Smooth muscle cell (in vitro differentiated cells): ENCODE results near the gene KRT32. TPM values are rescaled to one million over a fixed set of nuclear protein-coding genes. Genes with fewer than 3 reads are reported as not detected.

Experiments used
- DNase-seq: peaks from one replicate; lab custom pipeline; 2025; ENCODE audit not compliant: unreplicated experiment; lab: John Stamatoyannopoulos, UW
- H2AFZ ChIP-seq: fragments of 200-600 bp; sonication (generic); 2 replicates; pipeline ENCODE4 v1.6.0; 2016; ENCODE audit warnings: antibody characterized with exemption, low read depth, mild to moderate bottlenecking
- H3F3A ChIP-seq: fragments of 200-600 bp; sonication (generic); 2 replicates; pipeline ENCODE4 v1.6.0; 2017; ENCODE audit warnings: antibody characterized with exemption, low read depth
- H3K27ac ChIP-seq: fragments of 200-600 bp; sonication (generic); 2 replicates; pipeline ENCODE4 v1.5.1; 2016; ENCODE audit warnings: low read depth, mild to moderate bottlenecking
- H3K27me3 ChIP-seq: fragments of 200-600 bp; sonication (generic); 2 replicates; pipeline ENCODE4 v1.6.1; 2016; ENCODE audit warnings: low read depth, mild to moderate bottlenecking
- H3K36me3 ChIP-seq: fragments of 200-600 bp; sonication (generic); 2 replicates; pipeline ENCODE4 v1.5.1; 2016; ENCODE audit warnings: low read depth
- H3K4me1 ChIP-seq: fragments of 200-600 bp; sonication (generic); 2 replicates; pipeline ENCODE4 v1.5.1; 2016; ENCODE audit warnings: low read depth
- H3K4me2 ChIP-seq: fragments of 200-600 bp; sonication (generic); 2 replicates; pipeline ENCODE4 v1.6.0; 2016; ENCODE audit warnings: mild to moderate bottlenecking
- H3K4me3 ChIP-seq: fragments of 200-600 bp; sonication (generic); 2 replicates; pipeline ENCODE4 v1.5.1; 2016; ENCODE audit warnings: mild to moderate bottlenecking
- H3K79me2 ChIP-seq: fragments of 200-600 bp; sonication (generic); 2 replicates; pipeline ENCODE4 v1.6.0; 2016; ENCODE audit warnings: low read depth, mild to moderate bottlenecking
- H3K9ac ChIP-seq: fragments of 200-600 bp; sonication (generic); 2 replicates; pipeline ENCODE4 v1.6.0; 2016; ENCODE audit warnings: low read depth
- H3K9me3 ChIP-seq: fragments of 200-600 bp; sonication (generic); replicated peaks from 2 replicates; pipeline ENCODE4 v1.5.1; 2016; ENCODE audit warnings: low read depth
- H4K20me1 ChIP-seq: fragments of 200-600 bp; sonication (generic); 2 replicates; pipeline ENCODE4 v1.6.0; 2016; ENCODE audit warnings: low read depth
- CTCF ChIP-seq: fragments of 200-600 bp; sonication (generic); IDR thresholded peaks from 2 replicates; pipeline ENCODE4 v1.5.1; 2017; ENCODE audit warnings: borderline replicate concordance, mild to moderate bottlenecking, antibody characterized with exemption; ENCODE audit not compliant: insufficient read depth, poor library complexity, severe bottlenecking
- WGBS: methylation state at CpG from one replicate; pipeline ENCODE4 v1.1.7; 2016; ENCODE audit warnings: low lambda C conversion rate; 5-methylcytosine and 5-hydroxymethylcytosine counted together
- polyA plus RNA-seq: library from polyadenylated mRNA; unstranded; fragments of >200 nt; fragmentation: Nextera tagmentation; extraction: Ambion mirVana; gene quantifications from 2 replicates; pipeline ENCODE4 v1.2.1, GENCODE V29; 2016
- total RNA-seq: library from RNA; depleted of rRNA; stranded (reverse); fragments of >200 nt; gene quantifications from 2 replicates; pipeline ENCODE4 v1.2.3, GENCODE V29; 2014

The KRT32 gene
- total and polyA plus RNA-seq, 2 experiments from 2014 or later = not detected

- no peaks in the 10 kb centered on the region for H3K36me3 ChIP-seq
- DNase-seq = no peak
- WGBS = 82% methylated on average over 15 of the region's 15 CpGs
- H3K79me2 ChIP-seq = no peaks in the 10 kb centered on the region
- H3K27me3 ChIP-seq = no peaks in the 10 kb centered on the region
- H3K9me3 ChIP-seq = no peaks in the 10 kb centered on the region
- TF ChIP-seq CTCF = no peak
- H3K9ac ChIP-seq = no peak overlapping the region
- H3K4me2 ChIP-seq = no peak overlapping the region
- no peaks in the 10 kb centered on the region for H4K20me1 ChIP-seq
- H3K4me1 ChIP-seq = no peaks in the 10 kb centered on the region
- H2AFZ ChIP-seq = no peak overlapping the region
- H3F3A ChIP-seq = no peaks in the 10 kb centered on the region
- no peak overlapping the region for H3K4me3 ChIP-seq
- no peak overlapping the region for H3K27ac ChIP-seq
These were observed 4.5 kb downstream of the KRT32 start for GRCh38 chr17:41462705-41463104.

GRCh38 chr17:41457676-41458075 is 9.5 kb downstream of the KRT32 start:
- Histone ChIP-seq H3K27ac (no peak overlapping the region), H2AFZ (no peak overlapping the region), H3K9ac (no peak overlapping the region), H3K4me1 (no peaks in the 10 kb centered on the region), H3K27me3 (no peaks in the 10 kb centered on the region), H3K4me2 (no peak overlapping the region), H3F3A (no peaks in the 10 kb centered on the region), H3K36me3 (no peaks in the 10 kb centered on the region), H3K4me3 (no peak overlapping the region), H3K79me2 (no peaks in the 10 kb centered on the region), H4K20me1 (no peaks in the 10 kb centered on the region), H3K9me3 (no peaks in the 10 kb centered on the region)
- DNase-seq = no peak
- 84% methylated on average over 4 of the region's 4 CpGs for WGBS
- TF ChIP-seq CTCF = no peak

- Histone ChIP-seq H3K4me2 (no peak overlapping the region), H3F3A (no peaks in the 10 kb centered on the region), H3K27ac (no peak overlapping the region), H3K4me3 (no peak overlapping the region), H3K9me3 (no peaks in the 10 kb centered on the region), H3K9ac (no peak overlapping the region), H2AFZ (no peak overlapping the region), H3K4me1 (no peaks in the 10 kb centered on the region), H3K36me3 (no peaks in the 10 kb centered on the region), H3K27me3 (no peaks in the 10 kb centered on the region), H4K20me1 (no peaks in the 10 kb centered on the region), H3K79me2 (no peaks in the 10 kb centered on the region)
- TF ChIP-seq CTCF = no peak
- no peak for DNase-seq
- 71% methylated on average over 3 of the region's 3 CpGs for WGBS
These were observed 11.0 kb downstream of the KRT32 start for GRCh38 chr17:41456204-41456603.

- H4K20me1 ChIP-seq = no peaks in the 10 kb centered on the region
- no peak overlapping the region for H3K4me3 ChIP-seq
- H3K9me3 ChIP-seq = no peaks in the 10 kb centered on the region
- no peak for TF ChIP-seq CTCF
- no peaks in the 10 kb centered on the region for H3K27me3 ChIP-seq
- H2AFZ ChIP-seq = no peak overlapping the region
- no peak overlapping the region for H3K9ac ChIP-seq
- no peak for DNase-seq
- H3K27ac ChIP-seq = no peak overlapping the region
- no peak overlapping the region for H3K4me2 ChIP-seq
- WGBS = 100% methylated on average over 1 of the region's 1 CpG
- no peaks in the 10 kb centered on the region for H3K4me1 ChIP-seq
- H3K36me3 ChIP-seq = no peaks in the 10 kb centered on the region
- H3F3A ChIP-seq = no peaks in the 10 kb centered on the region
- H3K79me2 ChIP-seq = no peaks in the 10 kb centered on the region
These were observed 11.9 kb downstream of the KRT32 start for GRCh38 chr17:41455236-41455635.
